A549 (cell line): ENCODE data around the gene APMAP.

Experiments used
- CEBPB ChIP-seq, 2 experiments: fragments of >200 bp in 1 of 2; sonication (Bioruptor Twin) in 1 of 2; formaldehyde crosslinking in 1 of 2; IDR thresholded peaks; 2 replicates each; pipeline ENCODE4 v1.6.1; 2012 to 2016
- CTCF ChIP-seq: fragments of >200 bp; sonication (Bioruptor Twin); formaldehyde crosslinking; IDR thresholded peaks from 3 replicates; pipeline ENCODE4 v1.5.1; 2016
- MAX ChIP-seq: IDR thresholded peaks from 2 replicates; pipeline ENCODE4 v1.6.1; 2012
- NPAS2 ChIP-seq: fragments of 250-450 bp; sonication (Bioruptor Pico); IDR thresholded peaks from 2 replicates; pipeline ENCODE4 v1.8.0; 2022; ENCODE audit warnings: mild to moderate bottlenecking, moderate library complexity, borderline replicate concordance
- RARB ChIP-seq: fragments of 250-450 bp; sonication (Bioruptor Pico); IDR thresholded peaks from 2 replicates; pipeline ENCODE4 v1.8.0; 2021; ENCODE audit warnings: mild to moderate bottlenecking, moderate library complexity
- RFX5 ChIP-seq: fragments of 450-650 bp; IDR thresholded peaks from 2 replicates; pipeline ENCODE4 v1.7.1; 2014; ENCODE audit warnings: antibody characterized with exemption, mild to moderate bottlenecking, moderate library complexity
- RNF2 ChIP-seq: fragments of 200-600 bp; sonication (generic); IDR thresholded peaks from 2 replicates; pipeline ENCODE4 v1.6.1; 2016; ENCODE audit warnings: low read depth, mild to moderate bottlenecking, antibody characterized with exemption, moderate library complexity, borderline replicate concordance
- SMC3 ChIP-seq: fragments of >200 bp; sonication (Bioruptor Twin); formaldehyde crosslinking; IDR thresholded peaks from 3 replicates; pipeline ENCODE4 v1.6.1; 2018; ENCODE audit warnings: inconsistent platforms
- SREBF2 ChIP-seq: fragments of 450-650 bp; IDR thresholded peaks from 2 replicates; pipeline ENCODE4 v1.6.1; 2014; ENCODE audit warnings: mild to moderate bottlenecking, moderate library complexity
- USF2 ChIP-seq: fragments of 450-650 bp; IDR thresholded peaks from 2 replicates; pipeline ENCODE4 v1.6.1; 2014; ENCODE audit warnings: antibody characterized with exemption

GRCh38 chr20:24996449-24997377, 4.2 kb upstream of the APMAP start:
- no peak for TF ChIP-seq CEBPB (IDR thresholded peaks at IDR 0.05)
- TF ChIP-seq NPAS2 (CRISPR knock-in tag): no peak
- no peak for TF ChIP-seq CTCF
- TF ChIP-seq MAX: no peak
- no peak for TF ChIP-seq USF2
- no peak for TF ChIP-seq SMC3
- TF ChIP-seq RFX5: no peak
- no peak for TF ChIP-seq RNF2
- no peak for TF ChIP-seq SREBF2
- TF ChIP-seq RARB (CRISPR knock-in tag): no peak
